GM18861 (cell line): ENCODE measurements around the gene TIE1.

Experiments
- ATAC-seq: cut with Tn5 transposase; IDR thresholded peaks from one replicate; pipeline ENCODE4 v1.9.1; 2021; ENCODE audit not compliant: unreplicated experiment

TIE1 gene

DNA sequence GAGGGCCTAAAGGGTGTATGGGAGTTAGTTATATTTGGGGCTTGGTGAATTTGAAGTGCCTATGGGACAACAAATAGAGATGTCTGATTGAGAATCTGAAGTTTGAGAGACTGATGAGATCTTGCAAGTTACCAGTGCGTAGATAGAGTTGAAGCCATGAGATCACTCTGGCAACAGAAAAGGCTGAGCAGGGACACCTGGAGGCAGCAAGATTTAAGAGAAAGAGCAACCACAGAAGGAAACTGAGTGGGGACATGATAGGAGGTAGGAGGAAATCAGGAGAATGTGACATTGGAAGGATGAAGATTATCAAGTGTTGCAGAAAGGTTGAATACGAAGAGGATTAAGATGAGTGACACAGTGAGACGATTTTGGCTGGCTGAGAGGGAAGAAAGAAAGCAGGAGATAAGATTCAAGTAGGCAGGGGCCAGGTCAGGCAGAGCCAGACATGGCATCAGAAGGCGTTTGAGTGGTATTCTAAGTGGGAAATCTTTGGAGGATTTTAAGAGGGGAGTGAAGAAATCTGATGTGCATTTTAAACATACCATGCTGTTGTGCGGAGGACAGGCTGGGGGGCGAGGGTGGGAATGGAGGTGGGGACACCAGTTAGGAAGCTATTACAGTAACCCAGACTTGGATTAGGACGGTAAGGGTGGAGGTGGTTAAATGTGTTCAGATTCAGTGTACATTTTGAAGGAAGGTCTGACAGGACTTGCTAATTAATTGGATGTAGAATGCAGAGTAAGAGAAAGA lies 33.8 kb downstream of the TIE1 start:
- no peak for ATAC-seq

DNA sequence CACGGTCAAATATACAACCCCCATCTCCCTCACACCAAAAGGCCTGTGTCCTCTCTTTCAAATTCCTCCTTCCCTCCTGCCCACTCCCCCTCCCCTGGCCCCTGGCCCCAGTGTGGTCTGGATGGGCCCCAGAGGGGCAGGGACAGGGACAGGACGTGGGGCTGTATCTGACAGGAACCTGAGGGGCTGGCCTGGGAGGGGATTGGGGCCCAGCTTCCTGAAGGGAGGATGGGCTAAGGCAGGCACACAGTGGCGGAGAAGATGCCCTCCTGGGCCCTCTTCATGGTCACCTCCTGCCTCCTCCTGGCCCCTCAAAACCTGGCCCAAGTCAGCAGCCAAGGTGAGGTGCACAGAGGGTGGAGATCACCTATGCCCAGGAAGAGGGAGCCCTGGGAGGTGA lies 36.8 kb downstream of the TIE1 start, which contains the start of gene MPL:
Gene MPL, plus strand, starts transcription at position 231 of the 400 bp plus-strand sequence. Its CDS starts 31 bp downstream, at position 262.
- ATAC-seq: no peak

DNA sequence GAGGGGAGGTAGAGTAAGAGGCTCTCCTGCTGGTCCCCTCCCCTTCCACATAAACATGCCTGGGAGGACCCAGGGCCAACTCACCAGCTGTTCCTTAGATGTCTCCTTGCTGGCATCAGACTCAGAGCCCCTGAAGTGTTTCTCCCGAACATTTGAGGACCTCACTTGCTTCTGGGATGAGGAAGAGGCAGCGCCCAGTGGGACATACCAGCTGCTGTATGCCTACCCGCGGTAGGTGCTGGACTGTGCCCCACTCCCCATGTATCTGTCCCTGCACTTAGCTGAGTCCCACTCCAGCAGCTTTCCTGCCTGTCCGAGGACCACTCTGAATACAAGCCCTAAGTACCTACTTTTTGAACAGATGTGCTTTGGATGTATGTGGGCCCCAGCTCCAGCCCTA lies 37.2 kb downstream of the TIE1 start:
- no peak for ATAC-seq

DNA sequence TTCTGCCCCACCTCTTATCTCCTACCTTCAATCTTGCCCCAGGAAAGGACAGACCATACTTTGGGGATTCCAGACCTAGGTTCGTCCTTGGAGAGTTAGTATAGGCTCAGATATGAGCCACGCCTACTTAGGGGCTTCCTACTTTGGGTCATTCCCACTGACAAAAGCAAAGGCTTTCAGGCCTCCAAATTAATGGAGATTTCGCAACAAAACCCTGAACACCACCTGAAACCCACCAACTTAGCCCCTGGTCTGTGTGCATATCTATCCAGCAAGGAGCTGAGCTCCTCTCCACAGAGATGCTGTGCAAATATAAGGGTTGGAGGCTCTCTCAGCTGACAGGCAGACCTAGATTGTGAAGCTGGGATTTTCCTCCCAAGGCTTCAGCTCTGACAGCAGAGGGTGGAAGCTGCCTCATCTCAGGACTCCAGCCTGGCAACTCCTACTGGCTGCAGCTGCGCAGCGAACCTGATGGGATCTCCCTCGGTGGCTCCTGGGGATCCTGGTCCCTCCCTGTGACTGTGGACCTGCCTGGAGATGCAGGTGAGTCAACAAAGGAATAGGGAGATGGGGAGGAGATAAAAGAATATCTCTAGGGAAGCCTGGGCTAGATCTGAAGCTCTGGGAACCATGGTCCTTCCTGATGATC lies 38.9 kb downstream of the TIE1 start:
- no peak for ATAC-seq

DNA sequence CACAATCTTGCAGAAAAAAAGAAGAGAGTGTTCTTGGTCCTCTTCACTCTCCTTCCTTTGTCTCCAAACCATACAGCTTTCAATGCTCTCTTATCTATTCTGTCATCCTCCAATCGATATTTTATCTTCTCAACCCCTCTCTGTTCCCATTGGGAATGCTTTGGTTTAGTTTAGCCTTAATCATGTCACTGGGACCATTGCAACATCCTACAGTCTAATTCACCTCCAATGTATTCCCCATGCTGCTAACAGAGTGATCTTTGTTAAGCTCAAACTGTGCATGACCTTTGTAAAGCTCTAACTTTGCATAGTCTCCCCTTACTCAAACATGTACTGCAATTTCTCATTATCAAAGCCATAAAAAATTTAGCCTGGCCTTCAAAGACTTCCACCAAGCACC lies 39.8 kb downstream of the TIE1 start:
- ATAC-seq: no peak

DNA sequence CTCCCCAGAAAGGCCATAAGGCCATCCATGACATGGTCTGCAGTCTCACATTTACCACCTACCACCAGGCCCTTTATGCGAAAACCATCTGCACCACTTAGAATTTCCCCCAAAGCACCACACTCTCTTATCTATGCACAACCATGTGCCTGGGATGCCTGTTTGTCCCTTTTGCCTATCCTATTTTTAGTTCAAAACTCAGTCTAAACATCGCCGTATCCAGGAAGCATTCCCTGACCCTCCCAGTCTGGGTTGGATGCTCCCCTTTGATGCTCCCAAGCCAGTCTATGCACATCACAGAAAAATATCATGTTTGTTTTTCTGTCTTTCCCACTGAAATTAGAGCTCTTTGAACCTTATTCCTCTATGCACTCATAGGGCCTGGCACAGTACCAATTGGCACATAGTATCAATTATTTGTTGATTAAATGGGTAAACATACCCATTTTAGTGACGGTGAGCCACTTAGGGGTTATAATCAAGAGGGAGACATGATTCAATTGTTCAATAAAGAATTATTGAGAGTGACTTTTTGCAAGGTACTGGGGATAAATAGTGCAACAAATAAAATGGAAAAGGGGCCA lies 43.6 kb downstream of the TIE1 start:
- ATAC-seq: no peak

DNA sequence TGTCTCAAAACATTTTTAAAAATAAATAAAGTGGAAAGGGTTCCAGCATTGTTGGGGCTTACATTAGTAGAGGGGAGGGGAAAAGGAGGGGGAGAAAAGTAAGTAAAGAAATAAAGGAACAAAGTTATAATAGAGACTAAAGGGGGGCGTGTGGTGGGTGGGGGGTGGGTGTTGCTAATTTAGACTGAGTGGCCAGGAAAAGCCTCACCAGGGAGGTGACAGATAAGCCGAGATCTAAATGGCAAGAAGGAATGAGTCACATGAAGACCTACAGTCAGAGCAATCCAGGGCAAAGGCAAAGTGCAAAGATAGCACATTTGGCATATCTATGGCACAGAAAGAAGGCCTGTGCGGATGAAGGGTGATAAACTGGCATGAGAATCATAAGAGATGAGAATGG lies 44.3 kb downstream of the TIE1 start:
- ATAC-seq: no peak

DNA sequence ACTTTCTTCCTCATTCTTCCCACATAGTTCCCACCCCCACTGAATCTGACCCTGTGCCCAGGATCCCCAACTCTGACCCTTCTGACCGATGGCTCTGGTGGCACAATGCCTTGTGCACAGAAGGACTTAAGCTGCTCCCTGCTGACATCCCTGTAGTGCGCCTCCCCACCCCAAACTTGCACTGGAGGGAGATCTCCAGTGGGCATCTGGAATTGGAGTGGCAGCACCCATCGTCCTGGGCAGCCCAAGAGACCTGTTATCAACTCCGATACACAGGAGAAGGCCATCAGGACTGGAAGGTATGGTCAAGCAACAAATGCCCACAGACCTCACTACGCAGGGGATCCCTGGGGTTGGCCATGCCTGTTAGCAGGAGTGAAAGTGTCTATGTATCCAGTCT lies 45.9 kb downstream of the TIE1 start:
- no peak for ATAC-seq

DNA sequence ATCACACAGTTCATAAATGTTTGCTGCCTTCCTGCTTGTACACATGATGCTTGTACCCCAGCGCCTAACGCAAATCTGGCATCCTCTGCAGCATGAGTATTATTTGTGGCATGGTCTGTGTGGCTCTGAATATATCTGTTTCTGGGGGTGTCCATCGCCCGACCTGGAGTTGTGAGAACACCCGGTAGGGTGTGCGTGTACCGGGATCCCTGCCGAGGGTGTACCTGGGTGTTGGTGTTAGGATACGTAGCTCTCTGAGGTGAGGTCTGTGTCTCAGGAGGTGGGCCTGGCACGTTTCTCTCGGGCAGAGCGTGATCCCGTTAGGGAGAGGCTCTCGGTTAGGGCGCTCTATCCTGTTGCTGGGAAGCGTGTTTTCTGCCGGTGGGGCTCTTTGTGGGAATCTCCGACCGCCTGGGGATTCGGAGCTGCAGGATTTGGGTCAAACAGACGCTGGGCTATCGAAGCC lies 47.6 kb downstream of the TIE1 start:
- ATAC-seq: no peak

DNA sequence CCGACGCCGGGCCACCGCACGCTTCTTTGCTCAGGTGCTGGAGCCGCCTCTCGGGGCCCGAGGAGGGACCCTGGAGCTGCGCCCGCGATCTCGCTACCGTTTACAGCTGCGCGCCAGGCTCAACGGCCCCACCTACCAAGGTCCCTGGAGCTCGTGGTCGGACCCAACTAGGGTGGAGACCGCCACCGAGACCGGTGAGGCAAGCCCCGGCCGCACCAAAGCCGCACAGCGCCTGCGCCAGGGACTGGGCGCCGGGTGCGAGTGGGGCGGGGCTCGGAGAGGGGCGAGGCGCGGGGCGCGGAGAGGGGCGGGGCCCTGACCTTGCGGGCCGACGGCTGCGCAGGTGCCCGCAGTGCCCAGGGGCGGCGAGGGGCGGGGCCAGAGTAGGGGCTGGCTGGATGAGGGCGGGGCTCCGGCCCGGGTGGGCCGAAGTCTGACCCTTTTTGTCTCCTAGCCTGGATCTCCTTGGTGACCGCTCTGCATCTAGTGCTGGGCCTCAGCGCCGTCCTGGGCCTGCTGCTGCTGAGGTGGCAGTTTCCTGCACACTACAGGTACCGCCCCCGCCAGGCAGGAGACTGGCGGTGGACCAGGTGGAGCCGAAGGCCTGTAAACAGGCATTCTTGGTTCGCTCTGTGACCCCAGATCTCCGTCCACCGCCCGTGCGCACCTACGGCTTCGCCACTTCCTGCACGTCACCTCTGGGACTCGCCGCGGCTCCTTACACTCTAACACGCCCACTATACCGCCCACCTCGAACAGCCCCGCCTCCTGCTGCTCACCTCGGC lies 48.2 kb downstream of the TIE1 start:
- no peak for ATAC-seq

DNA sequence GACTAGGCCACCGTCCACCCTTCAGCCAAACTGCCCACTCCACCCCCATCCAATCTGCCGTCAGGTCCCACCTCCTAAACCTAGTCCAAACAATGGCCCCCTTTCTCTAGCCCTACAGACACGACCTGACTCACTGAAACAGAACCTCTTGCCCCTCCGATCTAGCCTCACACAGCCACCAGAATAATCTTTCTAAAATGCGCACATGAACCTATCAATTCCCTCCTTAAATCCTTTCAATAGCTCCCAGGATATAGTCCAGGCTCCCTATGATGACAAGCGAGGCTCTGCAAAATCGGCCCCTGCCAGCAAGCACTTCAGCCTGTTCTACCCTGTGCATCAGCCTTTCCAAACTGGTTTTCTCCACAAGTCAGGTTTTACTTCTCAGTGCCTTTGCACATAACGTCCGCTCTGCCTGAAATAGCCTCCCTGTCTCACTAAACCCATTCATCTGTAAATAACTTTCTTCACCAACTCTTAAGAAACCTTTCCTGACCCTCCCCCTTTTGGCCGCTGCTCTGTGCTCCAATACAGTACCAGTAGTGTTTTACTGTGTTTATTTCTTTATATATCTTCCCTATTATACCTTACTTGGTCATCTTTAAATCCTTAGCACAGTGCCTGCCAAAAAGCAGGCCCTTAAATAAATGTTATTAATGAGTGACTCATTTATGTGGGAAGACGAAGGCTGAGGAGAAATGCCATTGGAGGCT lies 49.0 kb downstream of the TIE1 start:
- ATAC-seq: no peak

DNA sequence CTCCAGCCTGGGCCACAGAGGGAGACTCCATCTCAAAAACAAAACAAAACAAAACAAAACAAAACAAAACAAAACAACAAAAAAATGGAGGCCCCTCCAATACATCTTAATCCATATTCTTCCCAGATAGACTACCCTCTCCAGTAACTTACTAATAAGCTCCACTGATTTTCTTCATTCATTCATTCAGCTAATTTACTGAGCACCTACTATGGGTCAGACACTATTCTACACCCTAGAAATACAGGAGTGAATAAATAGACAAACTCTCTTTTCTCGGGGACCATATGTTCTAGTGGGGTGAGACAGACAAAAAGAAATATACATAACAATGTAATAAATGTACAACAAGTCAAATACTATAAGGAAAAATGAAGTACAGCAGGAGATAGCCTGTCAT lies 50.2 kb downstream of the TIE1 start:
- ATAC-seq: no peak

DNA sequence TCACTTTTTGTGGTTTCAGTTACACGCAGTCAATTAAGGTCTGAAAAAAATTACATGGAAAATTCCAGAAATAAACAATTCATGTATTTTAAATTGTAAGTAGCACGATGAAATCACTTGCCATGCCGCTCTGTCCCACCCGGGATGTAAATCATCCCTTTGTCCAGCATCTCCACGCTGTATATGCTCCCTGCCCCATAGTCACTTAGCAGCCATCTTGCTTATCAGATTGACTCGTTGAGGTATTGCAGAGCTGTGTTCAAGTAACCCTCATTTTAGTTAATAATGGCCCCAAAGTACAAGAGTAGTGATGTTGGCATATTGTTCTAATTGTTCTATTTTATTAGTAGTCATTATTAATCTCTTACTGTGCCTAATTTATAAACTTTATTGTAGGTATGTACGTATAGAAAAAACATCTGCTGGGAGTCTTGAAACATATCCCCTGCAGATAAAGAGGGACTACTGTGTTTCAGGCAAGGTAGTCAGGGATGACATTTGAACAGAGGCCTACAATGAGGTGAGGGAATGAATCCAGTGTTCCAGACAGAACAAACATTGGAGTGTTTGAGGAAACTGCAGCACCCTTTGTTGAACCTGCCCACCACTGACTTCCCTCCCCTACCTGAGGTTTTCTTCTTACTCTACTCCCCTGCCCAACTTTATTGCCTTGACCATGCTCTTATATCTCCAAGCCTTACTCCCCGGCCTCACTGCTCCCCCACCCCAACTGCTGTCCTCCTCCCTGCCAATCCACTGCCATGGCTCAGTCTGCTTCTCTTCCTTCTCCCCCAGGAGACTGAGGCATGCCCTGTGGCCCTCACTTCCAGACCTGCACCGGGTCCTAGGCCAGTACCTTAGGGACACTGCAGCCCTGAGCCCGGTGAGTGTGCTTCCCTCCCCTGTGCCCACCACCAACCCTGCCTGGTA lies 50.9 kb downstream of the TIE1 start:
- no peak for ATAC-seq

DNA sequence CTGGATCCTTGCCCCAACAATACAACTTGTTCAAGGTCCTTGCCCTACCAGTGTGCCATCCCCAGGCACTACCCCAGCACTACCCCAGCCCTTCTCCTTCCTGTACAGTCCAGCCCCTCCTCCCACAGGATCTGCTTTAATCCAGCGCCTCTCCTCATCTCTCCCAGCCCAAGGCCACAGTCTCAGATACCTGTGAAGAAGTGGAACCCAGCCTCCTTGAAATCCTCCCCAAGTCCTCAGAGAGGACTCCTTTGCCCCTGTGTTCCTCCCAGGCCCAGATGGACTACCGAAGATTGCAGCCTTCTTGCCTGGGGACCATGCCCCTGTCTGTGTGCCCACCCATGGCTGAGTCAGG lies 51.5 kb downstream of the TIE1 start:
- no peak for ATAC-seq

DNA sequence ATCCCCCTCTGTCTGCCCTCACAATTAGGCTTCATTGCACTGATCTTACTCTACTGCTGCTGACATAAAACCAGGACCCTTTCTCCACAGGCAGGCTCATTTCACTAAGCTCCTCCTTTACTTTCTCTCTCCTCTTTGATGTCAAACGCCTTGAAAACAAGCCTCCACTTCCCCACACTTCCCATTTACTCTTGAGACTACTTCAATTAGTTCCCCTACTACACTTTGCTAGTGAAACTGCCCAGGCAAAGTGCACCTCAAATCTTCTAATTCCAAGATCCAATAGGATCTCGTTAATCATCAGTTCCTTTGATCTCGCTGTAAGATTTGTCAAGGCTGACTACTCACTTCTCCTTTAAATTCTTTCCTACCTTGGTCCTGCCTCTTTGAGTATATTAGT lies 52.1 kb downstream of the TIE1 start:
- ATAC-seq: no peak

DNA sequence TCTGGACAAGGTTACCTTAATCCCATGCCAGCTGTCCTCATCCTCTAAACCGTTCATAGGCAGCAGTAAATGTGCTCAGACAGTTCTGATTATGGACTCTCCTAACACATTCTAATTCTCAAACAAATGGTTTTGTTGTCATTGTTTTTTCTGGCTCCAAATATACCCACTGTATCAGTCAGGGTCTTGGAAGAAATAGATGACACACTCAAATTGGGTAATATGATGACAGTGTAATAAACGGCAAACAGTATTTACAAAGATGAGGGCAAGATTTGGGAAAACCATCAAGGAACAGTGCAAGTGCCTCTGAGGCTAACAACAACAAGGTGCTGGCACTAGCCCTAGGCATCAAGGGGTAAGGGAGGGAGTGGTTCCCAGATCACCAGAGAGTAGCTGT lies 53.7 kb downstream of the TIE1 start:
- ATAC-seq: no peak

DNA sequence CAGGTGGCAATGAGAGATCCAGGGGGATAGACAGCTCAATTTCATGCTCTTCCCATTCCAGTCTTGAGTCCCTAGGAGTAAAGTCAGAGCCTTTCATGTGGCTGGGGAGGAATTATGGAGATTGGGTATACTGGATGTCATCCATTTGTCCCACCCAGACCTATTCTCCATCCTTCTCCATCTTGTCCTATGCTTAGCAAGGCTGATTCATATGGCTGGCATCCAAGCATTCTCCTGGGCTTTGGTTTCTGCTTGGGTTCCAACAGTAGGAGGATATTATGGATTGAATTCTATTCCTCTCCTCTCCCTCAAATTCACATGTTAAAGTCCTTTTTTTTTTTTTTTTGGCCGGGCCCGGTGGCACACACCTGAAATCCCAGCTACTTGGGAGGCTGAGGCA lies 54.2 kb downstream of the TIE1 start:
- no peak for ATAC-seq

DNA sequence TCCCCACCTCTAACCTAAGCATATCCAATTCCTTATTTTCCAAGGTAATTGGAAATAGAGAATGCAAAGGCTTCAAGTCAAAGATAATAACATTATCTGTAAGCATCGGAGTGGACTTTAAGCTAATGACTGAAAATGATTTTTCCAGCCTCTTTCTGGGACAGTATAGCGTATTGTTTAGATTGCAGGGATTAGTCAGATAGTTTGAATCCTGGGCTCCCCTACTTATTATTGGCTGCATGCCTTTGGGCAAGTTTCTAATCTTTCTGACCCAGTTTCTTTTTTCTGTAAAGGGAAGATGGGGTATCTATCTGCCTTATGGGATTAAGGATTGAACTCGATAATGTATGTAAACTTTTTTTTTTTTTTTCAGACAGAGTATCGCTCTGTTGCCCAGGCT lies 56.5 kb downstream of the TIE1 start:
- no peak for ATAC-seq

DNA sequence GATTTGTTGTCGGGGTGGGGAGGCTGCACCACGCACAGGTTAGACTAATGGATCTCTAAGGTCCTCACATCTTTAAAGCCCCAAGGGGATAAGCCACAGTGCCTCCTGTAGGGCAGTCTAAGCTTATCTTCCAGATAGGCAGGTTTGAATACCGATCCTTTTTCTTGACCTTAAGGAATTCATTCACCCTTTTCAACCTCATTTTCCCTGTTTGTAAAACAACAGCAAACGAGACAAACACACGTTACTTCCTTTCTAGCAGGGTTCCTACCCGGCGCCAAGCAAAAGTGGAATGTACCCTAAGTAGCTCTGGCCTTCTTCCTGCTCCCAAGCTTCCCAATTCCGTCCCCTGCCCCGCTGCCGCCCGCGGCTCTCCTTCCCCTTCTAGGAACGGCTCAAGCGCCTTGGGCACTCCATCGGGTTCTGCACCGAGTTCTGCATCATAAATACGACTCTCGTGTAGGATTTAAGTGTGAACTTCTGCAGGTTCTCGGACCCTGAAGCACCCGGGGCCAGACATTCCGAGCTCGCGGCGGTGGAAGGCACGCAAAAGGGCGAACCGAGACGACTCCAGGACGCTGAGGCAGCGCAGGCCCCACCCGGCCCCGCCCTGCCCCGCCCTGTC lies 57.5 kb downstream of the TIE1 start:
- ATAC-seq: no peak
